OCI-LY1 (cell line): ENCODE measurements around the gene UBL3.

ENCODE experiments used
- H2AFZ ChIP-seq: fragments of 200-600 bp; sonication (generic), shearing (Covaris generic); 2 replicates; pipeline ENCODE4 v1.6.0; 2014; ENCODE audit warnings: antibody characterized with exemption, mild to moderate bottlenecking, low read length
- H3F3A ChIP-seq: fragments of 200-600 bp; sonication (generic), shearing (Covaris generic); 2 replicates; pipeline ENCODE4 v1.6.0; 2014; ENCODE audit warnings: mild to moderate bottlenecking, antibody characterized with exemption, low read length, moderate library complexity; ENCODE audit not compliant: insufficient read depth
- H3K27ac ChIP-seq: fragments of 200-600 bp; sonication (generic); 2 replicates; pipeline ENCODE4 v1.5.1; 2014; ENCODE audit warnings: low read length, mixed run types, mild to moderate bottlenecking, low read depth; ENCODE audit not compliant: poor library complexity, severe bottlenecking
- H3K27me3 ChIP-seq: fragments of 200-600 bp; sonication (generic); 2 replicates; pipeline ENCODE4 v1.6.0; 2014; ENCODE audit warnings: antibody characterized with exemption, mild to moderate bottlenecking, low read length, moderate library complexity; ENCODE audit not compliant: insufficient read depth
- H3K36me3 ChIP-seq: fragments of 200-600 bp; sonication (generic); 2 replicates; pipeline ENCODE4 v1.6.1; 2014; ENCODE audit warnings: mild to moderate bottlenecking, antibody characterized with exemption, low read length, moderate library complexity, mixed read lengths; ENCODE audit not compliant: insufficient read depth
- H3K4me1 ChIP-seq: fragments of 200-600 bp; sonication (generic); 2 replicates; pipeline ENCODE4 v1.5.1; 2014; ENCODE audit warnings: mild to moderate bottlenecking, low read length, moderate library complexity; ENCODE audit not compliant: insufficient read depth, severe bottlenecking
- H3K4me2 ChIP-seq: fragments of 200-600 bp; sonication (generic), shearing (Covaris generic); 2 replicates; pipeline ENCODE4 v1.6.1; 2014; ENCODE audit warnings: low read length
- H3K4me3 ChIP-seq: fragments of 200-600 bp; sonication (generic); 2 replicates; pipeline ENCODE4 v1.5.1; 2014; ENCODE audit warnings: low read length, low read depth, mild to moderate bottlenecking, mixed read lengths; ENCODE audit not compliant: poor library complexity, severe bottlenecking
- H3K79me2 ChIP-seq: fragments of 200-600 bp; shearing (Covaris generic); 2 replicates; pipeline ENCODE4 v1.6.1; 2016; ENCODE audit warnings: mixed run types, low read length, mixed read lengths; ENCODE audit not compliant: insufficient read depth
- H3K9ac ChIP-seq: fragments of 200-600 bp; sonication (generic), shearing (Covaris generic); 2 replicates; pipeline ENCODE4 v1.6.1; 2014; ENCODE audit warnings: mild to moderate bottlenecking, low read length, mixed read lengths
- H3K9me2 ChIP-seq: fragments of 200-600 bp; sonication (generic), shearing (Covaris generic); 2 replicates; pipeline ENCODE4 v1.6.1; 2014; ENCODE audit warnings: low read depth, mild to moderate bottlenecking, low read length, mixed read lengths
- H3K9me3 ChIP-seq: fragments of 200-600 bp; shearing (Covaris generic); 2 replicates; pipeline ENCODE4 v1.6.1; 2014; ENCODE audit warnings: low read length, mixed read lengths
- H4K20me1 ChIP-seq: fragments of 200-600 bp; sonication (generic), shearing (Covaris generic); 2 replicates; pipeline ENCODE4 v1.6.0; 2016; ENCODE audit warnings: mild to moderate bottlenecking, low read length; ENCODE audit not compliant: insufficient read depth
- CTCF ChIP-seq: fragments of 200-600 bp; sonication (generic), shearing (Covaris generic); IDR thresholded peaks from 2 replicates; pipeline ENCODE4 v1.5.1; 2017; ENCODE audit warnings: mild to moderate bottlenecking, antibody characterized with exemption, low read length, moderate library complexity, mixed read lengths
- EZH2 ChIP-seq: fragments of 200-600 bp; sonication (generic), shearing (Covaris generic); IDR thresholded peaks from 2 replicates; pipeline ENCODE4 v1.8.0; 2017; ENCODE audit warnings: borderline replicate concordance, mixed run types, mild to moderate bottlenecking, antibody characterized with exemption, low read length, moderate library complexity, mixed read lengths

The UBL3 gene

GRCh38 chr13:29810898-29811297 is 39.5 kb downstream of the UBL3 start:
- H3K4me3 ChIP-seq, result no peak overlapping the region
- no peak overlapping the region for H3K9ac ChIP-seq
- no peaks in the 10 kb centered on the region for H3K27me3 ChIP-seq
- H2AFZ ChIP-seq, result no peak overlapping the region
- H3K9me3 ChIP-seq, result no peaks in the 10 kb centered on the region
- no peaks in the 10 kb centered on the region for H3F3A ChIP-seq
- H3K79me2 ChIP-seq, result no peaks in the 10 kb centered on the region
- TF ChIP-seq EZH2 (no peak), CTCF (no peak)
- no peaks in the 10 kb centered on the region for H3K4me1 ChIP-seq
- no peaks in the 10 kb centered on the region; the same call in 1 of the 2 replicates for H4K20me1 ChIP-seq
- no peaks in the 10 kb centered on the region for H3K9me2 ChIP-seq
- H3K4me2 ChIP-seq, result no peak overlapping the region
- no peaks in the 10 kb centered on the region for H3K36me3 ChIP-seq
- H3K27ac ChIP-seq, result no peak overlapping the region

GRCh38 chr13:29810145-29810742 is 40.2 kb downstream of the UBL3 start:
- Histone ChIP-seq H4K20me1 (no peaks in the 10 kb centered on the region; the same call in 1 of the 2 replicates), H3K9me2 (no peaks in the 10 kb centered on the region)

GRCh38 chr13:29808264-29808663 is 42.2 kb downstream of the UBL3 start:
- Histone ChIP-seq H3K4me3 (no peak overlapping the region), H3K9ac (no peak overlapping the region), H3K27ac (no peak overlapping the region), H3K4me2 (no peak overlapping the region), H3K36me3 (no peaks in the 10 kb centered on the region), H4K20me1 (no peaks in the 10 kb centered on the region; the same call in 1 of the 2 replicates), H3K9me3 (no peaks in the 10 kb centered on the region), H3K27me3 (0 out of 2 replicates have a peak, but pooled peaks cover 3% of the 10 kb centered on the region), H2AFZ (no peak overlapping the region), H3K9me2 (no peaks in the 10 kb centered on the region), H3K79me2 (no peaks in the 10 kb centered on the region), H3F3A (no peaks in the 10 kb centered on the region), H3K4me1 (no peaks in the 10 kb centered on the region)
- TF ChIP-seq CTCF (no peak), EZH2 (no peak)

More at GRCh38 chr13:29810145-29810742, 40.2 kb downstream of the UBL3 start:
- Histone ChIP-seq H2AFZ (no peak overlapping the region), H3K9me3 (no peaks in the 10 kb centered on the region), H3K79me2 (no peaks in the 10 kb centered on the region), H3F3A (no peaks in the 10 kb centered on the region), H3K4me1 (no peaks in the 10 kb centered on the region), H3K27me3 (no peaks in the 10 kb centered on the region), H3K4me3 (no peak overlapping the region), H3K27ac (no peak overlapping the region), H3K9ac (no peak overlapping the region), H3K36me3 (no peaks in the 10 kb centered on the region), H3K4me2 (no peak overlapping the region)
- no peak for TF ChIP-seq CTCF
- no peak for TF ChIP-seq EZH2
